Neuronal stem cell (in vitro differentiated cells): ENCODE results near the gene CYGB.

Experiments
- DNase-seq: peaks from one replicate; pipeline ENCODE4 v3.0.0-alpha.2; 2013; ENCODE audit warnings: low spot score
- H2AFZ ChIP-seq: one replicate; pipeline ENCODE4 v1.6.1; 2013; ENCODE audit warnings: mild to moderate bottlenecking, low read length, inconsistent platforms
- H2AK5ac ChIP-seq: 2 replicates; pipeline ENCODE4 v1.6.1; 2013; ENCODE audit warnings: low read depth, mild to moderate bottlenecking, inconsistent platforms, low read length, moderate library complexity, mixed read lengths
- H2BK120ac ChIP-seq: 2 replicates; pipeline ENCODE4 v1.6.1; 2013; ENCODE audit warnings: low read depth, mild to moderate bottlenecking, inconsistent platforms, low read length, moderate library complexity, mixed read lengths
- H2BK12ac ChIP-seq: one replicate; pipeline ENCODE4 v1.6.1; 2013; ENCODE audit warnings: low read length, inconsistent platforms
- H2BK15ac ChIP-seq: 2 replicates; pipeline ENCODE4 v1.6.1; 2013; ENCODE audit warnings: mild to moderate bottlenecking, low read length, inconsistent platforms, mixed read lengths
- H2BK5ac ChIP-seq: one replicate; pipeline ENCODE4 v1.6.1; 2013; ENCODE audit warnings: inconsistent platforms, mild to moderate bottlenecking, low read length, moderate library complexity
- H3K14ac ChIP-seq: one replicate; pipeline ENCODE4 v1.6.1; 2013; ENCODE audit warnings: low read length, inconsistent platforms
- H3K18ac ChIP-seq: 2 replicates; pipeline ENCODE4 v1.6.1; 2013; ENCODE audit warnings: low read length, inconsistent platforms
- H3K23ac ChIP-seq: 2 replicates; pipeline ENCODE4 v1.6.1; 2013; ENCODE audit warnings: low read depth, mild to moderate bottlenecking, mixed read lengths, low read length, inconsistent platforms; ENCODE audit not compliant: poor library complexity
- H3K27ac ChIP-seq: replicated peaks from 3 replicates; pipeline ENCODE4 v1.5.1; 2013; ENCODE audit warnings: low read length, inconsistent platforms
- H3K27me3 ChIP-seq, 3 experiments: 2 replicates each; pipeline ENCODE4 v1.6.1; 2013; ENCODE audit warnings: low read length in 3 of 3, mild to moderate bottlenecking in 2 of 3, inconsistent platforms in 1 of 3, low read depth in 1 of 3, mixed read lengths in 1 of 3, moderate library complexity in 1 of 3; ENCODE audit not compliant: control insufficient read depth in 3 of 3, insufficient read depth in 3 of 3
- H3K36me3 ChIP-seq, 2 donors: replicated peaks in 1 of 2; 2 replicates each; pipeline ENCODE4 v1.6.1; 2013; ENCODE audit warnings: low read length in 2 of 2; ENCODE audit not compliant: control insufficient read depth in 2 of 2, insufficient read depth in 2 of 2
- H3K4ac ChIP-seq: 2 replicates; pipeline ENCODE4 v1.6.1; 2013; ENCODE audit warnings: inconsistent platforms, mild to moderate bottlenecking, low read length, moderate library complexity
- H3K4me1 ChIP-seq, 2 donors: 1 replicate in 1 of 2; 2 replicates in 1 of 2; pipeline ENCODE4 v1.6.1; 2013; ENCODE audit warnings: low read length in 2 of 2, low read depth in 1 of 2; ENCODE audit not compliant: control insufficient read depth in 2 of 2, insufficient read depth in 1 of 2
- H3K4me2 ChIP-seq: one replicate; pipeline ENCODE4 v1.6.1; 2013; ENCODE audit warnings: mild to moderate bottlenecking, low read length, inconsistent platforms; ENCODE audit not compliant: insufficient read depth, poor library complexity, severe bottlenecking
- H3K4me3 ChIP-seq, 2 donors: 2 replicates each; pipeline ENCODE4 v1.5.1; 2013; ENCODE audit warnings: low read length in 2 of 2, mild to moderate bottlenecking in 2 of 2, inconsistent platforms in 1 of 2, moderate library complexity in 1 of 2
- H3K79me1 ChIP-seq: one replicate; pipeline ENCODE4 v1.6.1; 2013; ENCODE audit warnings: low read depth, mild to moderate bottlenecking, inconsistent platforms, low read length, moderate library complexity
- H3K9ac ChIP-seq: one replicate; pipeline ENCODE4 v1.6.1; 2013; ENCODE audit warnings: mild to moderate bottlenecking, low read depth, low read length, inconsistent platforms; ENCODE audit not compliant: poor library complexity
- H3K9me3 ChIP-seq, 2 donors: replicated peaks in 1 of 2; 2 replicates each; pipeline versions ENCODE3 to v1.6.1; 2013; ENCODE audit warnings: low read length in 2 of 2, mild to moderate bottlenecking in 2 of 2, inconsistent platforms in 1 of 2, low read depth in 1 of 2, mixed read lengths in 1 of 2, moderate library complexity in 1 of 2; ENCODE audit not compliant: control insufficient read depth in 2 of 2, insufficient read depth in 1 of 2
- H4K8ac ChIP-seq: one replicate; pipeline ENCODE4 v1.6.1; 2013; ENCODE audit warnings: low read depth, mild to moderate bottlenecking, inconsistent platforms, low read length, moderate library complexity
- H4K91ac ChIP-seq: one replicate; pipeline ENCODE4 v1.6.1; 2013; ENCODE audit warnings: low read length, low read depth, mild to moderate bottlenecking, inconsistent platforms; ENCODE audit not compliant: poor library complexity
- WGBS, 2 donors: extraction: QIAGEN DNeasy Blood & Tissue Kit; methylation state at CpG; one replicate each; pipeline ENCODE4 v1.1.7; 2013; ENCODE audit warnings: missing lambda C conversion rate in 2 of 2, mixed read lengths in 1 of 2; ENCODE audit not compliant: insufficient read length in 2 of 2, insufficient replicate concordance in 1 of 2; ENCODE audit errors: extremely low coverage in 2 of 2; 5-methylcytosine and 5-hydroxymethylcytosine counted together

CYGB gene

DNA sequence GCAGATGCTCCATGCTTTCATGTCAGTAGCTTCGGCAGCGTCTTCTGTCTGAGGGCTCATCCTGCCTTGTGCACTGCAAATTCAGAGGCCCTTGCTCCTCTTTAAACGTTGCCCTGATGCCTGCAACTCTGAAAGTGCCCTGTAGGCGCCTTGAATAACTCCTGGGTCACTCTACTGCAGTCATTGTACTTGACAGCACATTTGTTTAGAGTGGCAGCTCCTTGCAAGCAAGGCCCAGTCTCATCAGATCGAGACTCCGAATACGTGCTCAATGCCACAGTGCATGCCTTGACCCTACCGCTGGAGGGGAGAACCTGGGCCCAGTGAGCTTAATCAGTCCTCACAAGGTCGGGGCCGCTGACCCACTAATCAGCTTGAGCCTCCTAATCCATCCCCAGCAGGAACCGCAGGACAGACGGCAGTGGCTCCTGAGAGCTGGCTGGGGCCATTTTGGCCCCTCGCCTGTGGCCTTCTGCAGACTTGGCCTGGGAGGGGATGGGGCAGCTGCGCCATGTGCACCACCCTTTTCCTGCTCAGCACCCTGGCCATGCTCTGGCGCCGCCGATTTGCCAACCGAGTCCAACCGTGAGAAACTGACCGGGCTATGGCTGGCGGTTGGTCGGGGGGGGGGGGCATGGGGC, 2.2 kb upstream of the CYGB start, which contains the start of gene PRCD:
Gene PRCD, plus strand, starts transcription at position 414 of the 641 bp plus-strand sequence. Its CDS starts 98 bp downstream, at position 512.
- Histone ChIP-seq H3K23ac (peak within 1 kb of the TSS; percentile 81), H3K9ac (peak within 1 kb of the TSS; percentile 90), H4K8ac (no peak within 1 kb of the TSS), H3K4me1 (peaks cover 13 to 30% of the 10 kb centered on the region in 2 donors), H3K18ac (peak within 1 kb of the TSS; percentile 95), H3K14ac (peak within 1 kb of the TSS; percentile 86), H2AK5ac (peak within 1 kb of the TSS; percentile 85), H3K9me3 (no peaks in the 10 kb centered on the region), H3K4ac (peak within 1 kb of the TSS; percentile 84), H3K4me3 (peak within 1 kb of the TSS; percentile 36 to 52), H3K27ac (no peak within 1 kb of the TSS), H4K91ac (peak within 1 kb of the TSS; percentile 76), H2BK120ac (peak within 1 kb of the TSS; percentile 43), H2BK12ac (peak within 1 kb of the TSS; percentile 95), H3K79me1 (no peaks in the 10 kb centered on the region), H2BK5ac (peak within 1 kb of the TSS; percentile 49), H2AFZ (peak within 1 kb of the TSS; percentile 89), H3K36me3 (no peaks in the 10 kb centered on the region), H2BK15ac (peak within 1 kb of the TSS; percentile 97), H3K27me3 (peaks cover 9 to 80% (median 47%) of the 10 kb centered on the region in 3 experiments), H3K4me2 (peak within 1 kb of the TSS; percentile 77)
- no CpG with 5 or more reads among the region's 22 CpGs for WGBS, 2 donors
- no peak for DNase-seq

- H3K9me3 ChIP-seq, result no peaks in the 10 kb centered on the region
- no peak overlapping the region for H3K4me2 ChIP-seq
- H3K79me1 ChIP-seq, result no peaks in the 10 kb centered on the region
- no peak overlapping the region for H3K4ac ChIP-seq
- no peak overlapping the region for H2BK120ac ChIP-seq
- no peak overlapping the region for H3K23ac ChIP-seq
- peak overlapping the region; percentile 89 for H2AFZ ChIP-seq
- H3K4me3 ChIP-seq, result no peak overlapping the region
- no peak overlapping the region for H2BK5ac ChIP-seq
- no peak overlapping the region for H3K9ac ChIP-seq
- H3K36me3 ChIP-seq, result no peaks in the 10 kb centered on the region
- H3K27me3 ChIP-seq, result peaks cover 9 to 78% (median 43%) of the 10 kb centered on the region in 3 experiments
- no peak overlapping the region for H4K8ac ChIP-seq
- no peak overlapping the region for H2BK12ac ChIP-seq
- H2BK15ac ChIP-seq, result peak overlapping the region; percentile 59
- no CpG with 5 or more reads among the region's 9 CpGs for WGBS, 2 donors
- DNase-seq, result no peak
- no peak overlapping the region for H4K91ac ChIP-seq
- peaks cover 11 to 23% of the 10 kb centered on the region in 2 donors for H3K4me1 ChIP-seq
- H3K18ac ChIP-seq, result no peak overlapping the region
- no peak overlapping the region for H3K14ac ChIP-seq
- peak overlapping the region; percentile 50 for H2AK5ac ChIP-seq
- no peak overlapping the region for H3K27ac ChIP-seq
Observed at GRCh38 chr17:76538941-76539570, 1.5 kb upstream of the CYGB start.

DNA sequence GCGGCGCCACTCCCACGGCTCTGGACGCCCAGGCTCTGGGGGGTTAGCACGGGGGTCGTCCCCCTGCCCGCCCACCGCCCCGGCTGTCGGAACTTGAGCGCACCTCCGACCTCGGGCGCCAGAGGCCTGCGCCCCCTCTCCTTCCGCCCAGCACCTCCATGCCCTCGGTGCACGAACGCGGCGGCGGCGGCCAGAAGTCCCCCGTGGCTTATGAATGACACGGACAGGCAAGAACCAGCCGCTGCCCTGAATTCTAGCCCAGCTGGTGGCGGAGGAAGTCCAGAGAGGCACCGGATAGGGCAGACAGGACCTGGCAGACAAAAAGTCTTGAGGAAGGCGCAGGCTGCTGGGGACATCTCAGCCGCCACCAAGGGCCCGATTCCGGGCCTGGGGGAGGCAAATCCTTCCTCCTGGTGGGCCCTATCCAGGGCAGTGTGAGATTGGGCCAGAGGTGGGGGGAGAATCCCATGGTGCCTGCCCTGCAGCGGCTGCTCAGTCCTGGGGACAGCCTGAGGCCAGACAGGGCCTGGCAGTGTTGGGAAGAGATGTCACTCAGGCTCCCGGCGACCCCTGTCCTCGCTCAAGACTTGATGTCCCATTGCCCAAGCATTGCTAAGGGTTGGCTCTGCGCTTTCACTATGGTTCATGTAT, 897 bp upstream of the CYGB start:
- H3K4me3 ChIP-seq, result peak overlapping the region; percentile 28 to 76
- H3K4me2 ChIP-seq, result peak overlapping the region; percentile 95
- H3K14ac ChIP-seq, result no peak overlapping the region
- H2BK15ac ChIP-seq, result peak overlapping the region; percentile 60
- DNase-seq, result no peak
- peaks cover 9 to 71% (median 41%) of the 10 kb centered on the region in 3 experiments for H3K27me3 ChIP-seq
- H2BK120ac ChIP-seq, result no peak overlapping the region
- peak overlapping the region; percentile 89 for H2AFZ ChIP-seq
- H2BK5ac ChIP-seq, result peak overlapping the region; percentile 58
- H4K91ac ChIP-seq, result no peak overlapping the region
- no peaks in the 10 kb centered on the region for H3K9me3 ChIP-seq
- no peaks in the 10 kb centered on the region for H3K36me3 ChIP-seq
- no peak overlapping the region for H3K27ac ChIP-seq
- H3K4me1 ChIP-seq, result peaks cover 11 to 18% of the 10 kb centered on the region in 2 donors
- H2BK12ac ChIP-seq, result no peak overlapping the region
- no peak overlapping the region for H3K4ac ChIP-seq
- H4K8ac ChIP-seq, result no peak overlapping the region
- H3K79me1 ChIP-seq, result no peaks in the 10 kb centered on the region
- H3K18ac ChIP-seq, result peak overlapping the region; percentile 93
- peak overlapping the region; percentile 82 for H3K9ac ChIP-seq
- H2AK5ac ChIP-seq, result peak overlapping the region; percentile 50
- peak overlapping the region; percentile 26 for H3K23ac ChIP-seq
- no CpG with 5 or more reads among the region's 37 CpGs for WGBS, 2 donors

DNA sequence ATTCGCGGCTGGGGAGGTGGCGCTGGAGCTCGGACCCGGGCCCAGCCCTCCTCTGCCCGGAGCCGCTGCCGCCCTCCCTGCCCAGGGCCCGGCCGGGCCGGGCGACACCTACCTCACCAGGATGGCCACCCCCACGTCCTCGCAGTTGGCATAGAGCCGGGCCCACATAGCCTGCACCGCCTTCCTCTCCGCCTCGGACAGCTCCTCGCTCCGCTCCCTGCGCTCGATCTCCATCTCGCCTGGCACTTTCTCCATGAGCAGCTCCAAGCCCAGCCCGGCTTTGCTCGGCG, 276 bp downstream of the CYGB start:
- no peak overlapping the region for H2AFZ ChIP-seq
- no peaks in the 10 kb centered on the region for H3K36me3 ChIP-seq
- H2BK12ac ChIP-seq, result no peak overlapping the region
- H4K8ac ChIP-seq, result no peak overlapping the region
- no peak overlapping the region for H3K4ac ChIP-seq
- H3K4me2 ChIP-seq, result peak overlapping the region; percentile 95
- peak overlapping the region in 1 of 2 donors; percentile 76 for H3K4me3 ChIP-seq
- H3K9me3 ChIP-seq, result no peaks in the 10 kb centered on the region
- H3K4me1 ChIP-seq, result peaks cover 11 to 17% of the 10 kb centered on the region in 2 donors
- H3K9ac ChIP-seq, result no peak overlapping the region
- no peak overlapping the region for H2BK5ac ChIP-seq
- no peak overlapping the region for H3K23ac ChIP-seq
- no peaks in the 10 kb centered on the region for H3K79me1 ChIP-seq
- WGBS, 2 donors, result no CpG with 5 or more reads among the region's 26 CpGs
- peak overlapping the region; percentile 57 for H3K14ac ChIP-seq
- H3K18ac ChIP-seq, result peak overlapping the region; percentile 91
- H2BK120ac ChIP-seq, result no peak overlapping the region
- DNase-seq, result no peak
- H2AK5ac ChIP-seq, result peak overlapping the region; percentile 69
- no peak overlapping the region for H3K27ac ChIP-seq
- no peak overlapping the region for H4K91ac ChIP-seq
- H2BK15ac ChIP-seq, result peak overlapping the region; percentile 44
- H3K27me3 ChIP-seq, result peaks cover 9 to 60% (median 40%) of the 10 kb centered on the region in 3 experiments
